IMR-90 (cell line): ENCODE results near the gene PGLYRP3. TPM values are rescaled to one million over a fixed set of nuclear protein-coding genes. Genes with fewer than 3 reads are reported as not detected.

ENCODE experiments used
- ATAC-seq: fragments of 200-7000 bp; cut with Tn5 transposase; 2 replicates; pipeline ENCODE4 v1.9.1; 2020; ENCODE audit warnings: low read depth, mild to moderate bottlenecking, moderate library complexity
- BruUV-seq: library from RNA; stranded (reverse); fragments of 400-500 nt; replicated peaks from 2 replicates; lab custom pipeline; 2021; lab: Mats Ljungman, UMichigan
- CTCF ChIA-PET: fragments of 300-600 bp; formaldehyde crosslinking; extraction: SDS; loops from one replicate; lab custom pipeline; 2021; ENCODE audit warnings: antibody characterized with exemption; lab: Yijun Ruan, JAX
- POLR2A ChIA-PET: fragments of 300-600 bp; sonication (Branson Sonifier 250); formaldehyde crosslinking; loops from one replicate; lab custom pipeline; 2022; ENCODE audit warnings: antibody characterized with exemption; ENCODE audit not compliant: unreplicated experiment; lab: Charles Lee
- DNase-seq: peaks from one replicate; pipeline ENCODE4 v3.0.0; 2013
- H2AFZ ChIP-seq: replicated peaks from 2 replicates; pipeline ENCODE3; 2013; ENCODE audit warnings: low read length, mild to moderate bottlenecking; ENCODE audit not compliant: poor library complexity
- H2AK5ac ChIP-seq: 2 replicates; pipeline ENCODE4 v1.6.1; 2013; ENCODE audit warnings: low read depth, low read length, inconsistent platforms
- H2AK9ac ChIP-seq: replicated peaks from 2 replicates; pipeline ENCODE3; 2013; ENCODE audit warnings: mild to moderate bottlenecking, low read depth, low read length, moderate library complexity; ENCODE audit not compliant: poor library complexity
- H2BK120ac ChIP-seq: 2 replicates; pipeline ENCODE4 v1.6.1; 2013; ENCODE audit warnings: low read depth, low read length, inconsistent platforms
- H2BK15ac ChIP-seq: 3 replicates; pipeline ENCODE4 v1.6.1; 2013; ENCODE audit warnings: low read depth, low read length, inconsistent platforms
- H2BK20ac ChIP-seq: 2 replicates; pipeline ENCODE4 v1.6.1; 2013; ENCODE audit warnings: low read depth, mild to moderate bottlenecking, inconsistent platforms, low read length, moderate library complexity
- H2BK5ac ChIP-seq: 2 replicates; pipeline ENCODE4 v1.6.1; 2013; ENCODE audit warnings: mild to moderate bottlenecking, low read depth, low read length, inconsistent platforms; ENCODE audit not compliant: poor library complexity, severe bottlenecking
- H3K14ac ChIP-seq: replicated peaks from 2 replicates; pipeline ENCODE4 v1.6.1; 2013; ENCODE audit warnings: low read depth, low read length, inconsistent platforms
- H3K18ac ChIP-seq: 2 replicates; pipeline ENCODE4 v1.6.1; 2013; ENCODE audit warnings: low read depth, low read length, control low read depth
- H3K23ac ChIP-seq: 2 replicates; pipeline ENCODE4 v1.6.1; 2013; ENCODE audit warnings: low read depth, low read length, inconsistent platforms
- H3K27ac ChIP-seq: 2 replicates; pipeline ENCODE4 v1.5.1; 2013; ENCODE audit warnings: mild to moderate bottlenecking, control low read depth, low read length; ENCODE audit not compliant: insufficient read depth
- H3K27me3 ChIP-seq: 2 replicates; pipeline ENCODE4 v1.6.1; 2013; ENCODE audit warnings: low read length; ENCODE audit not compliant: control insufficient read depth, insufficient read depth
- H3K36me3 ChIP-seq: 2 replicates; pipeline ENCODE4 v1.6.1; 2013; ENCODE audit warnings: low read length, mixed read lengths; ENCODE audit not compliant: control insufficient read depth, insufficient read depth
- H3K4ac ChIP-seq: 2 replicates; pipeline ENCODE4 v1.6.1; 2013; ENCODE audit warnings: low read depth, low read length, inconsistent platforms
- H3K4me1 ChIP-seq: 2 replicates; pipeline ENCODE4 v1.6.1; 2013; ENCODE audit warnings: low read length, mixed read lengths; ENCODE audit not compliant: control insufficient read depth, insufficient read depth
- H3K4me2 ChIP-seq: 2 replicates; pipeline ENCODE4 v1.6.1; 2013; ENCODE audit warnings: low read depth, mild to moderate bottlenecking, control low read depth, low read length, moderate library complexity
- H3K4me3 ChIP-seq: 2 replicates; pipeline ENCODE4 v1.5.1; 2013; ENCODE audit warnings: low read depth, mild to moderate bottlenecking, control low read depth, low read length, moderate library complexity; ENCODE audit not compliant: insufficient read depth
- H3K56ac ChIP-seq: 2 replicates; pipeline ENCODE4 v1.6.1; 2013; ENCODE audit warnings: low read length, inconsistent platforms; ENCODE audit not compliant: insufficient read depth; ENCODE audit errors: extremely low read depth
- H3K79me1 ChIP-seq, 2 experiments: 2 replicates each; pipeline ENCODE4 v1.6.1; 2013; ENCODE audit warnings: low read length in 2 of 2, inconsistent platforms in 1 of 2, low read depth in 1 of 2
- H3K9ac ChIP-seq: 2 replicates; pipeline ENCODE4 v1.6.1; 2013; ENCODE audit warnings: low read depth, low read length, control low read depth
- H3K9me1 ChIP-seq: 2 replicates; pipeline ENCODE4 v1.6.1; 2013; ENCODE audit warnings: low read length, inconsistent platforms; ENCODE audit not compliant: insufficient read depth
- H3K9me3 ChIP-seq: 2 replicates; pipeline ENCODE4 v1.6.1; 2013; ENCODE audit warnings: low read length; ENCODE audit not compliant: control insufficient read depth, insufficient read depth
- H4K20me1 ChIP-seq: 2 replicates; pipeline ENCODE4 v1.6.1; 2013; ENCODE audit warnings: low read length, inconsistent platforms; ENCODE audit not compliant: insufficient read depth
- H4K5ac ChIP-seq: 2 replicates; pipeline ENCODE4 v1.6.1; 2013; ENCODE audit warnings: mild to moderate bottlenecking, low read depth, low read length, control low read depth
- H4K8ac ChIP-seq, 2 experiments: 2 replicates each; pipeline ENCODE4 v1.6.1; 2013; ENCODE audit warnings: low read depth in 2 of 2, low read length in 2 of 2, control low read depth in 1 of 2, inconsistent platforms in 1 of 2
- H4K91ac ChIP-seq: 2 replicates; pipeline ENCODE4 v1.6.1; 2013; ENCODE audit warnings: low read depth, low read length, inconsistent platforms; ENCODE audit not compliant: insufficient read depth
- BHLHE40 ChIP-seq: fragments of 150-350 bp; IDR thresholded peaks from 2 replicates; pipeline ENCODE4 v1.6.1; 2016; ENCODE audit warnings: mild to moderate bottlenecking, low read depth, low read length
- CEBPB ChIP-seq: IDR thresholded peaks from 2 replicates; pipeline ENCODE4 v1.6.1; 2012; ENCODE audit warnings: low read depth, low read length, improper control_type of control experiment
- CHD1 ChIP-seq: IDR thresholded peaks from 2 replicates; pipeline ENCODE4 v1.6.1; 2012; ENCODE audit warnings: low read depth, low read length, improper control_type of control experiment
- CTCF ChIP-seq: conservative IDR thresholded peaks from 2 replicates; pipeline ENCODE4 v1.5.1; 2012; ENCODE audit warnings: mild to moderate bottlenecking, low read depth, low read length, improper control_type of control experiment
- ELK1 ChIP-seq: fragments of 150-350 bp; IDR thresholded peaks from 2 replicates; pipeline ENCODE4 v1.6.1; 2016; ENCODE audit warnings: low read depth, mild to moderate bottlenecking, low read length, moderate library complexity, borderline replicate concordance
- MAFK ChIP-seq: IDR thresholded peaks from 2 replicates; pipeline ENCODE4 v1.6.1; 2012; ENCODE audit warnings: low read depth, low read length, improper control_type of control experiment
- MAZ ChIP-seq: IDR thresholded peaks from 2 replicates; pipeline ENCODE4 v1.6.1; 2012; ENCODE audit warnings: low read depth, mild to moderate bottlenecking, low read length, improper control_type of control experiment, moderate library complexity, borderline replicate concordance
- MXI1 ChIP-seq: IDR thresholded peaks from 2 replicates; pipeline ENCODE4 v1.6.1; 2012; ENCODE audit warnings: low read depth, mild to moderate bottlenecking, low read length, moderate library complexity, borderline replicate concordance
- NFE2L2 ChIP-seq: fragments of 150-350 bp; IDR thresholded peaks from 2 replicates; pipeline ENCODE4 v1.6.1; 2016; ENCODE audit warnings: low read depth, mild to moderate bottlenecking, low read length
- POLR2A ChIP-seq: IDR thresholded peaks from 2 replicates; pipeline ENCODE4 v1.6.1; 2012; ENCODE audit warnings: mild to moderate bottlenecking, low read depth, low read length
- RCOR1 ChIP-seq: IDR thresholded peaks from 2 replicates; pipeline ENCODE4 v1.6.1; 2012; ENCODE audit warnings: mild to moderate bottlenecking, low read length, improper control_type of control experiment; ENCODE audit not compliant: insufficient replicate concordance
- RFX5 ChIP-seq: IDR thresholded peaks from 2 replicates; pipeline ENCODE4 v1.8.0; 2012; ENCODE audit warnings: low read depth, mild to moderate bottlenecking, low read length, moderate library complexity
- SMC3 ChIP-seq: fragments of 150-350 bp; IDR thresholded peaks from 2 replicates; pipeline ENCODE4 v1.6.1; 2016; ENCODE audit warnings: low read depth, mild to moderate bottlenecking, antibody characterized with exemption, low read length, moderate library complexity
- USF2 ChIP-seq: fragments of 150-350 bp; IDR thresholded peaks from 2 replicates; pipeline ENCODE4 v1.6.1; 2017; ENCODE audit warnings: mild to moderate bottlenecking, antibody characterized with exemption, low read length, low read depth
- WGBS, 2 experiments: methylation state at CpG; one replicate each; pipeline versions ENCODE4 v1.1.5 to v1.1.7; 2013; ENCODE audit warnings: missing lambda C conversion rate in 2 of 2; ENCODE audit not compliant: insufficient read length in 1 of 2; ENCODE audit errors: extremely low coverage in 2 of 2; 5-methylcytosine and 5-hydroxymethylcytosine counted together
- dilution Hi-C: fragments of 300-500 bp; cut with HindIII; formaldehyde crosslinking; loops from one replicate; pipeline ENCODE4 v1.14.3; 2018; ENCODE audit warnings: low sequenced_read_pairs; ENCODE audit not compliant: unreplicated experiment
- in situ Hi-C: fragments of 300-500 bp; cut with MboI; formaldehyde crosslinking; loops from 3 replicates; pipeline ENCODE4 v1.14.3; 2019; ENCODE audit warnings: low sequenced_read_pairs, inconsistent platforms, mixed read lengths
- intact Hi-C: fragments of 100-400 bp; cut with micrococcal nuclease; formaldehyde crosslinking; loops from 2 replicates; pipeline ENCODE4 v1.10.0; 2022
- polyA plus RNA-seq, 3 experiments: library from polyadenylated mRNA; depleted of rRNA; stranded (reverse); fragments of >200 nt; gene quantifications; 2 replicates each; pipeline ENCODE4 v1.2.3, GENCODE V29; 2012; ENCODE audit warnings: low replicate concordance in 1 of 3
- total RNA-seq: library from RNA; depleted of rRNA; stranded (reverse); fragments of >200 nt; gene quantifications from 2 replicates; pipeline ENCODE4 v1.2.3, GENCODE V29; 2012

PGLYRP3 gene
- total and polyA plus RNA-seq, 2 of the 4 experiments (the other 2 are of a cell fraction) = not detected

- TF ChIP-seq BHLHE40 (no peak), RCOR1 (no peak), ELK1 (no peak), MAZ (no peak), CTCF (no peak), CEBPB (no peak), NFE2L2 (no peak), CHD1 (no peak), SMC3 (no peak), USF2 (no peak), MAFK (no peak), POLR2A (no peak), RFX5 (no peak), MXI1 (no peak)
- Histone ChIP-seq H3K4ac (no peak overlapping the region), H3K4me3 (no peak overlapping the region), H3K18ac (no peak overlapping the region), H3K9ac (no peak overlapping the region), H4K91ac (no peak overlapping the region), H3K4me2 (no peak overlapping the region), H2AK9ac (no peak overlapping the region), H3K14ac (no peak overlapping the region), H3K27ac (no peak overlapping the region), H3K23ac (no peak overlapping the region), H2BK20ac (no peak overlapping the region), H3K56ac (no peak overlapping the region), H2BK120ac (no peak overlapping the region), H2AFZ (no peak overlapping the region), H2AK5ac (no peak overlapping the region), H3K9me1 (no peaks in the 10 kb centered on the region), H3K36me3 (no peaks in the 10 kb centered on the region), H4K8ac (no peak overlapping the region), H3K9me3 (no peaks in the 10 kb centered on the region), H2BK15ac (no peak overlapping the region), H3K4me1 (no peaks in the 10 kb centered on the region), H3K79me1 (no peaks in the 10 kb centered on the region), H2BK5ac (no peak overlapping the region), H4K5ac (no peak overlapping the region), H3K27me3 (no peaks in the 10 kb centered on the region; the same call in 1 of the 2 replicates), H4K20me1 (no peaks in the 10 kb centered on the region)
- in situ Hi-C loops (no loop called here), dilution Hi-C loops (no loop called here), intact Hi-C loops (no loop called here)
- DNase-seq (no peak), ATAC-seq (no peak)
- no TSS peak for BruUV-seq
- ChIA-PET CTCF (no interaction called here), POLR2A (no interaction called here)
- WGBS, 2 experiments = no CpG with 5 or more reads among the region's 1 CpG
Measured at GRCh38 chr1:153271711-153272110, 41.0 kb downstream of the PGLYRP3 start.
